ENCODE data around the gene NT5DC1. TPM values are rescaled to one million over a fixed set of nuclear protein-coding genes. Genes with fewer than 3 reads are reported as not detected.

NT5DC1 gene
- total and polyA plus RNA-seq, 2 donors (not counting 1 experiment from before 2014, with no cell fraction given): 26.4 to 54.8 TPM

- peak overlapping the region; percentile 80 for H2AFZ ChIP-seq (ENCODE audit: insufficient read depth, low read depth, low read length, poor library complexity, severe bottlenecking)
- WGBS (ENCODE audit: insufficient coverage): 97% methylated on average over 4 of the region's 5 CpGs
- intact Hi-C loops (cut with micrococcal nuclease): loop anchor here (1.0 to 5.0 kb wide), 2 partner anchors 86 to 181 kb away; partner anchors contain the start of gene NT5DC1
- ChIA-PET CTCF (interaction anchor here (0.8 to 5.2 kb wide), 8 partner anchors 9 to 290 kb away, joined by 3 to 29 read pairs (median 8); partner anchors contain the start of gene RWDD1), POLR2A (interaction anchor here (3.4 kb wide), 1 partner anchor 290 kb away, joined by 17 read pairs; the partner anchor contains the start of gene RWDD1)
- no peak for TF ChIP-seq CTCF (IDR thresholded peaks at IDR 0.05)
- TF ChIP-seq EZH2 (IDR thresholded peaks at IDR 0.05; ENCODE audit: borderline replicate concordance, insufficient read depth, low read depth, low read length, poor library complexity, severe bottlenecking): no peak
- H3K9me3 Mint-ChIP-seq (ENCODE audit: insufficient read depth): no peaks in the 10 kb centered on the region
- H4K20me1 ChIP-seq (ENCODE audit: control insufficient read depth, insufficient read depth, low read length, poor library complexity, severe bottlenecking): peaks cover 34% of the 10 kb centered on the region
- peak overlapping the region; percentile 97 for H3K4me3 Mint-ChIP-seq
- ATAC-seq (ENCODE audit: low read depth) (no peak), DNase-seq (no peak)
- peak overlapping the region; percentile 98 for H3K9ac ChIP-seq (ENCODE audit: low read length)
- H3K4me3 ChIP-seq (ENCODE audit: control extremely low read depth in 1 of 5, extremely low read depth in 1 of 5, insufficient read depth in 1 of 5, low read depth in 2 of 5, low read length in 4 of 5): peak overlapping the region in 1 of 5 experiments; percentile 93
- H3K27me3 ChIP-seq (replicated peaks in 1 of 4; ENCODE audit: control extremely low read depth in 1 of 4, control insufficient read depth in 3 of 4, insufficient read depth in 4 of 4, low read length in 3 of 4): no peaks in the 10 kb centered on the region
- H3K27ac ChIP-seq (ENCODE audit: low read length in 2 of 2): peak overlapping the region; percentile 99
- peaks cover 48% of the 10 kb centered on the region for H3K4me1 Mint-ChIP-seq
- H3K4me1 ChIP-seq (ENCODE audit: control insufficient read depth in 2 of 2, insufficient read depth in 2 of 2, low read length in 2 of 2): peaks cover 35 to 37% of the 10 kb centered on the region in 2 donors
- H3K4me2 ChIP-seq (replicated peaks; ENCODE audit: low read depth, low read length, poor library complexity, severe bottlenecking): peak overlapping the region; percentile 84
- H3K27ac Mint-ChIP-seq: peak overlapping the region; percentile 84
- H3K79me2 ChIP-seq (ENCODE audit: control insufficient read depth, insufficient read depth, low read length): peaks cover 61% of the 10 kb centered on the region
- H3K27me3 Mint-ChIP-seq: no peaks in the 10 kb centered on the region
- H3K36me3 ChIP-seq (replicated peaks in 1 of 2; ENCODE audit: control extremely low read depth in 1 of 2, control insufficient read depth in 1 of 2, extremely low read depth in 1 of 2, insufficient read depth in 2 of 2, low read length in 1 of 2): peaks cover 0 to 16% of the 10 kb centered on the region in 2 experiments
- H3K9me3 ChIP-seq (ENCODE audit: control extremely low read depth in 1 of 3, control insufficient read depth in 2 of 3, insufficient read depth in 1 of 3, low read length in 2 of 3): no peaks in the 10 kb centered on the region
These were observed 180.3 kb downstream of the NT5DC1 start for GRCh38 chr6:116280933-116281316.

- DNase-seq (no peak), ATAC-seq (ENCODE audit: low read depth) (no peak)
- Mint-ChIP-seq H3K4me1 (peaks cover 34% of the 10 kb centered on the region), H3K27me3 (no peaks in the 10 kb centered on the region), H3K9me3 (ENCODE audit: insufficient read depth) (no peaks in the 10 kb centered on the region), H3K4me3 (no peak overlapping the region), H3K27ac (no peak overlapping the region)
- ChIA-PET CTCF (interaction anchor here (0.8 to 2.1 kb wide), 7 partner anchors 12 to 280 kb away, joined by 3 to 7 read pairs (median 3); no protein-coding TSS in a partner anchor), POLR2A (interaction anchor here (1.2 kb wide), 1 partner anchor 289 kb away, joined by 5 read pairs; the partner anchor contains the start of gene RWDD1)
- peaks cover 0 to 10% of the 10 kb centered on the region in 2 experiments for H3K36me3 ChIP-seq (replicated peaks in 1 of 2; ENCODE audit: control extremely low read depth in 1 of 2, control insufficient read depth in 1 of 2, extremely low read depth in 1 of 2, insufficient read depth in 2 of 2, low read length in 1 of 2)
- intact Hi-C loops (cut with micrococcal nuclease): loop anchor here (5.0 kb wide), 1 partner anchor 85 kb away; no protein-coding TSS in a partner anchor
- no peak for TF ChIP-seq EZH2 (IDR thresholded peaks at IDR 0.05; ENCODE audit: borderline replicate concordance, insufficient read depth, low read depth, low read length, poor library complexity, severe bottlenecking)
- TF ChIP-seq CTCF (IDR thresholded peaks at IDR 0.05): no peak
- peaks cover 20 to 23% of the 10 kb centered on the region in 2 donors for H3K4me1 ChIP-seq (ENCODE audit: control insufficient read depth in 2 of 2, insufficient read depth in 2 of 2, low read length in 2 of 2)
- H3K9ac ChIP-seq (ENCODE audit: low read length): no peak overlapping the region
- no peaks in the 10 kb centered on the region for H3K9me3 ChIP-seq (ENCODE audit: control extremely low read depth in 1 of 3, control insufficient read depth in 2 of 3, insufficient read depth in 1 of 3, low read length in 2 of 3)
- H3K27ac ChIP-seq (ENCODE audit: low read length in 2 of 2): no peak overlapping the region
- no CpG with 5 or more reads among the region's 2 CpGs for WGBS (ENCODE audit: insufficient coverage)
- no peaks in the 10 kb centered on the region for H3K27me3 ChIP-seq (replicated peaks in 1 of 4; ENCODE audit: control extremely low read depth in 1 of 4, control insufficient read depth in 3 of 4, insufficient read depth in 4 of 4, low read length in 3 of 4)
- peaks cover 16% of the 10 kb centered on the region for H4K20me1 ChIP-seq (ENCODE audit: control insufficient read depth, insufficient read depth, low read length, poor library complexity, severe bottlenecking)
- H2AFZ ChIP-seq (ENCODE audit: insufficient read depth, low read depth, low read length, poor library complexity, severe bottlenecking): no peak overlapping the region
- H3K4me2 ChIP-seq (replicated peaks; ENCODE audit: low read depth, low read length, poor library complexity, severe bottlenecking): no peak overlapping the region
- H3K4me3 ChIP-seq (ENCODE audit: control extremely low read depth in 1 of 5, extremely low read depth in 1 of 5, insufficient read depth in 1 of 5, low read depth in 2 of 5, low read length in 4 of 5): no peak overlapping the region
- H3K79me2 ChIP-seq (ENCODE audit: control insufficient read depth, insufficient read depth, low read length): peaks cover 48% of the 10 kb centered on the region
These were observed 182.0 kb downstream of the NT5DC1 start for GRCh38 chr6:116282698-116283097.
